Measurements from ENCODE around the gene DUOX1. TPM values are rescaled to one million over a fixed set of nuclear protein-coding genes. Genes with fewer than 3 reads are reported as not detected.

Gene DUOX1
- total and polyA plus RNA-seq, 9 of the 15 experiments (the other 6 are each of a cell fraction or from before 2014, with no cell fraction given): 0.01 to 0.22 (median 0.01) TPM; not detected in 6

- TF ChIP-seq CTBP1 (IDR thresholded peaks at IDR 0.05; ENCODE audit: borderline replicate concordance) (peak; percentile 79), ZNF175 (CRISPR knock-in tag; IDR thresholded peaks at IDR 0.05; ENCODE audit: low read depth) (no peak), MYC (IDR thresholded peaks at IDR 0.05; ENCODE audit: low read depth, low read length) (no peak; the same call in 1 of the 2 replicates), MYC (CRISPR knock-in tag; IDR thresholded peaks at IDR 0.05; ENCODE audit: borderline replicate concordance, low read depth) (no peak), NFATC3 (IDR thresholded peaks at IDR 0.05) (peak; percentile 65; the same call in 1 of the 2 replicates), JUN (IDR thresholded peaks at IDR 0.05; ENCODE audit: borderline replicate concordance, low read depth, low read length) (no peak), JUN (CRISPR knock-in tag; IDR thresholded peaks at IDR 0.05; ENCODE audit: borderline replicate concordance) (no peak), ZNF146 (CRISPR knock-in tag; IDR thresholded peaks at IDR 0.05; ENCODE audit: unreplicated experiment) (no peak), ZBTB8A (IDR thresholded peaks at IDR 0.05; ENCODE audit: partially characterized antibody) (peak; percentile 74), FOXJ3 (CRISPR knock-in tag; IDR thresholded peaks at IDR 0.05) (no peak), PTTG1 (tag; IDR thresholded peaks at IDR 0.05; ENCODE audit: low read depth) (no peak), GTF2B (IDR thresholded peaks at IDR 0.05; ENCODE audit: extremely low read depth, insufficient read length) (no peak), HDAC6 (IDR thresholded peaks at IDR 0.05; ENCODE audit: low read depth, low read length) (peak; percentile 79; the same call in 1 of the 2 replicates), TFE3 (CRISPR knock-in tag; IDR thresholded peaks at IDR 0.05) (no peak), CEBPB (tag; IDR thresholded peaks at IDR 0.05) (no peak), RFX7 (CRISPR knock-in tag; IDR thresholded peaks at IDR 0.05) (no peak), IRF1 (CRISPR knock-in tag; IDR thresholded peaks at IDR 0.05; ENCODE audit: borderline replicate concordance) (no peak), NCOA6 (IDR thresholded peaks at IDR 0.05) (no peak), ZNF511 (CRISPR knock-in tag; IDR thresholded peaks at IDR 0.05) (0 out of 2 replicates have a peak, but pooled peaks have one; percentile 42), ZNF707 (CRISPR knock-in tag; conservative IDR thresholded peaks at IDR 0.05) (no peak), PPARD (CRISPR knock-in tag; IDR thresholded peaks at IDR 0.05) (no peak)
Observed at GRCh38 chr15:45200001-45200798, 70.4 kb downstream of the DUOX1 start (continued).
